Vagina (tissue), 2 donors: Measurements from ENCODE around the gene NPBWR2. TPM values are rescaled to one million over a fixed set of nuclear protein-coding genes. Genes with fewer than 3 reads are reported as not detected.

Experiments used
- DNase-seq, 2 donors: peaks; one replicate each; pipeline ENCODE4 v3.0.0-alpha.2; 2017; ENCODE audit errors: extremely low spot score in 2 of 2
- H3K27ac ChIP-seq: fragments of 200-600 bp; sonication (generic); one replicate; pipeline ENCODE4 v1.5.1; 2019
- H3K27me3 ChIP-seq: fragments of 200-600 bp; sonication (generic); one replicate; pipeline ENCODE4 v1.5.1; 2019
- H3K36me3 ChIP-seq, 2 donors: fragments of 200-600 bp; sonication (generic); one replicate each; pipeline ENCODE4 v1.5.1; 2017 to 2019
- H3K4me1 ChIP-seq: fragments of 200-600 bp; sonication (generic); one replicate; pipeline ENCODE4 v1.5.1; 2019
- H3K4me3 ChIP-seq, 2 donors: fragments of 200-600 bp; sonication (generic); 1 replicate in 1 of 2; 2 replicates in 1 of 2; pipeline ENCODE4 v1.5.1; 2016 to 2019
- H3K9me3 ChIP-seq: fragments of 200-600 bp; sonication (generic); one replicate; pipeline ENCODE4 v1.5.1; 2019
- CTCF ChIP-seq, 3 experiments: fragments of 450-650 bp in 2 of 3; fragments of 200-600 bp in 1 of 3; sonication (generic) in 1 of 3; IDR thresholded peaks; one replicate each; pipeline ENCODE4 v1.5.1; 2017 to 2019; ENCODE audit warnings: antibody characterized with exemption in 3 of 3, mild to moderate bottlenecking in 2 of 3, moderate library complexity in 2 of 3
- POLR2A ChIP-seq, 2 donors: fragments of 450-650 bp; IDR thresholded peaks; one replicate each; pipeline ENCODE4 v1.6.1; 2017; ENCODE audit warnings: antibody characterized with exemption in 2 of 2, mild to moderate bottlenecking in 2 of 2, moderate library complexity in 2 of 2
- POLR2AphosphoS5 ChIP-seq, 2 donors: sonication (generic); formaldehyde crosslinking; IDR thresholded peaks; one replicate each; pipeline ENCODE4 v1.9.0; 2017; ENCODE audit warnings: antibody characterized with exemption in 2 of 2, mild to moderate bottlenecking in 2 of 2, low read depth in 1 of 2; ENCODE audit not compliant: insufficient read depth in 1 of 2
- intact Hi-C: fragments of 100-400 bp; cut with DNase I; formaldehyde crosslinking; loops from one replicate; pipeline ENCODE4 v1.15.1; 2023
- total RNA-seq: library from RNA; depleted of rRNA; stranded (reverse); fragments of >200 nt; gene quantifications from one replicate; pipeline ENCODE4 v1.2.3, GENCODE V29; 2016

Gene NPBWR2
- total RNA-seq, 1 donor from 2014 or later: not detected

DNA sequence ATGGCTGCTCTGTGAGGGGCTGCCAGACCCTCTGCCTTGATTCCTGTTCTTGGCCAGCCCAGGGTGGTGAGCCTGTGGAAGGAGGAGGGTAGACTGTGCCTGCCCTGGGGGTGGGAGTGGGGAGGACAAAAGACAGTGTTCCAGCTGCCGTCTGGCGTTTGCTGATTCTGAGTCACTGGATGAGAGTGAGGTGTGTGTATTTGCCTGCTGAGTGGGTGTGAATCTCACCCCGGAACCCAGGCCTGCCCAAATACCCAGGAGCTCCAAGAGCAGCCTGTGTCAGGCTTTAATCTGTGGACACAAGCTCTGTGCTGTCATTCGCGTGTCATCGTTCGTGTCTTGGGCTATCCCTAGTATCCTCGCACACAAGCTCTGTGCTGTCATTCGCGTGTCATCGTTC, 20.6 kb downstream of the NPBWR2 start:
- Histone ChIP-seq H3K9me3 (no peaks in the 10 kb centered on the region), H3K27me3 (no peaks in the 10 kb centered on the region), H3K27ac (no peak overlapping the region), H3K4me1 (peaks cover 16% of the 10 kb centered on the region), H3K4me3 (no peak overlapping the region), H3K36me3 (no peaks in the 10 kb centered on the region)
- DNase-seq: no peak
- TF ChIP-seq POLR2A (IDR thresholded peaks at IDR 0.05): no peak
- no peak for TF ChIP-seq CTCF (IDR thresholded peaks at IDR 0.05)
- TF ChIP-seq POLR2AphosphoS5 (IDR thresholded peaks at IDR 0.05; ENCODE audit: insufficient read depth in 1 of 2, low read depth in 1 of 2): no peak
- intact Hi-C loops: loop anchor here (5.0 kb wide), 1 partner anchor 1844 kb away; no protein-coding TSS in a partner anchor

DNA sequence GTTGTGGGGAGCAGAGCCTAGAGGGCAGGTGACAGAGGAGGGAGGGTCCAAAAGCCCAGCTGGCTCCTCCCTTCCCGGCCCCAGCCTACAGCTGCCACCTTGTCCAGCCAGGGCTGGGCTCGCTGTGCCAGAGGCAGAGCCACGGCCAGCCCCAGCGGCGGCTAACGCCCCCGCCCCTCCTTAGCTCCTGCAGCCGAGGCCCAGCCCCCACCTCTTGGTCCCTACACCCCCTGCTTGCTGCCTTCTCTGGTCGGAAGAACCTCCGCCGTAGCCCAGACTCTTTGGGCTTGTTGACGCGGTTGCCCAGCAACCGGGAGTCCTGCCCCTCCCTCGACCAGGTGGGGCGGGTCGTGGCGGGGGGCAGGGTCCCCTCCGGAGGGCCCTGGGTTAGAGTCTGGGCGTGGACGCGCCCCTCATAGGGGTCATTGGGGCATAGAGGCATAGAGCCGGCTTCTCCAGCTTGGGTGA, 22.6 kb downstream of the NPBWR2 start:
- intact Hi-C loops: loop anchor here (5.0 kb wide), 1 partner anchor 1842 kb away; no protein-coding TSS in a partner anchor
- Histone ChIP-seq H3K9me3 (no peaks in the 10 kb centered on the region), H3K27ac (no peak overlapping the region), H3K4me3 (no peak overlapping the region), H3K36me3 (no peaks in the 10 kb centered on the region), H3K4me1 (peaks cover 16% of the 10 kb centered on the region), H3K27me3 (no peaks in the 10 kb centered on the region)
- DNase-seq: no peak
- TF ChIP-seq POLR2A (IDR thresholded peaks at IDR 0.05): no peak

- no peaks in the 10 kb centered on the region for H3K9me3 ChIP-seq
- TF ChIP-seq CTCF (IDR thresholded peaks at IDR 0.05) (no peak), POLR2A (IDR thresholded peaks at IDR 0.05) (no peak), POLR2AphosphoS5 (IDR thresholded peaks at IDR 0.05; ENCODE audit: insufficient read depth in 1 of 2, low read depth in 1 of 2) (no peak)
- no peaks in the 10 kb centered on the region for H3K36me3 ChIP-seq
- H3K27me3 ChIP-seq: no peaks in the 10 kb centered on the region
- intact Hi-C loops: no loop called here
- peak within 1 kb of the TSS; percentile 36 to 62 for H3K4me3 ChIP-seq
- H3K27ac ChIP-seq: no peak within 1 kb of the TSS
- DNase-seq: no peak
- H3K4me1 ChIP-seq: peaks cover 21% of the 10 kb centered on the region
These were observed 23.3 kb downstream of the NPBWR2 start, which contains the start of gene LKAAEAR1 for GRCh38 chr20:64083804-64084684. Gene LKAAEAR1, minus strand, starts transcription at chr20:64084398. Its CDS starts 179 bp downstream, at chr20:64084219.

DNA sequence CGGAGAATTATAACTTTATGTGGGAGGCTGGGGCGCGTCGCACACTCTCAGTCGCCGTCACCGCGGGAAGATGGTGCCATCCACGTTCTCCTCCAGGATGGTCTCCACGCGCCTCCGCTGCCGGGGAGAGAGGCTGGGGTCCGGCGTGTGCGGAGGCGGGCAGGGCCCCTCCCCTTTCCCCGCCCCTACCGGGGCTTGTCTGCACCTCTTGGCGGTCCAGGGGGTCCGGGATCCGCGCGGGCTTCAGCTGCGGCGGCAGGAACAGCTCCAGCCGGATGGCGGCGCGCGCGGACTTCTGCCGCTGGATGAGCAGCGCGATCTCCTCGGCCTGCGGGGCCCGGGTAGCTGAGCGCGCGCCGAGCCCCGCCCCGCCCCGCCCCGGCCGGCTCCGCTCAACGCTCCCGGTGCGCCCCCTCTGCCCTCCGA, 24.0 kb downstream of the NPBWR2 start:
- DNase-seq: no peak
- intact Hi-C loops: no loop called here
- no peaks in the 10 kb centered on the region for H3K36me3 ChIP-seq
- H3K27me3 ChIP-seq: no peaks in the 10 kb centered on the region
- peaks cover 27% of the 10 kb centered on the region for H3K4me1 ChIP-seq
- peak overlapping the region; percentile 36 to 62 for H3K4me3 ChIP-seq
- H3K27ac ChIP-seq: no peak overlapping the region
- H3K9me3 ChIP-seq: no peaks in the 10 kb centered on the region
- TF ChIP-seq CTCF (IDR thresholded peaks at IDR 0.05) (peak; percentile 12 to 61 (median 51)), POLR2A (IDR thresholded peaks at IDR 0.05) (no peak)

DNA sequence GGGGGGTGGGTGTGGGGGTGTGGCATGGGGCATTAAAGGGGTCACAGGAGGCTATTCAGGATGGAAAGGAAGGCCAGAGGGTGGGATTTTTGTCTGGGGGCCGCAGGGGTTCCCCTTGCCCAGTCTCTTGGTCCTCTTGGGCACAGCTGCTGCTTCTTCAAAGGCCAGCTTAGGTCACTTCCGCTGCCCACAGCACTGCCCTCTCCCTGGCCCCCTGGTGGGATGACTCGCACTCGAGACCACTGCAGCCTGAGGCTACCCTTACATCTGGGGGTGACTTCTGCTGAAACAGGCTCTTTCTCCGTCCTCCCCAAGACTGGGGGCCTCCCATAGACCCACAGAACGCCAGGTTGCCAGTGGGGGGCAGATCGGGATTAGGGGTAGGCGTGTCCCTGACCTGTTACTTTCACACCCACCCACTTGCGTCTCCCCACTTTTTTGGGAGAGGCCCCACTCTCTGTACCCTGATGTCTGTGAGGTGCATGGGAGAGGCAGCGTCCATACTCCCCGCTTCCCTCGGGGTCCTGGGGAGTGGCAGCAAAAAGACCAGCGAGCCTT, 24.5 kb downstream of the NPBWR2 start:
- intact Hi-C loops: no loop called here
- H3K27me3 ChIP-seq: no peaks in the 10 kb centered on the region

More for the DNA sequence above, 24.5 kb downstream of the NPBWR2 start:
- peaks cover 32% of the 10 kb centered on the region for H3K4me1 ChIP-seq
- DNase-seq: no peak
- peak overlapping the region; percentile 36 to 62 for H3K4me3 ChIP-seq
- TF ChIP-seq POLR2A (IDR thresholded peaks at IDR 0.05) (no peak), CTCF (IDR thresholded peaks at IDR 0.05) (no peak), POLR2AphosphoS5 (IDR thresholded peaks at IDR 0.05; ENCODE audit: insufficient read depth in 1 of 2, low read depth in 1 of 2) (no peak)
- H3K36me3 ChIP-seq: no peaks in the 10 kb centered on the region
- no peaks in the 10 kb centered on the region for H3K9me3 ChIP-seq
- H3K27ac ChIP-seq: no peak overlapping the region
